ENCODE results near the gene NID2.

Gene NID2

GRCh38 chr14:51962711-51963110 is 106.1 kb downstream of the NID2 start:
- in situ Hi-C loops (cut with MboI; ENCODE audit: low sequenced_read_pairs): no loop called here

DNA sequence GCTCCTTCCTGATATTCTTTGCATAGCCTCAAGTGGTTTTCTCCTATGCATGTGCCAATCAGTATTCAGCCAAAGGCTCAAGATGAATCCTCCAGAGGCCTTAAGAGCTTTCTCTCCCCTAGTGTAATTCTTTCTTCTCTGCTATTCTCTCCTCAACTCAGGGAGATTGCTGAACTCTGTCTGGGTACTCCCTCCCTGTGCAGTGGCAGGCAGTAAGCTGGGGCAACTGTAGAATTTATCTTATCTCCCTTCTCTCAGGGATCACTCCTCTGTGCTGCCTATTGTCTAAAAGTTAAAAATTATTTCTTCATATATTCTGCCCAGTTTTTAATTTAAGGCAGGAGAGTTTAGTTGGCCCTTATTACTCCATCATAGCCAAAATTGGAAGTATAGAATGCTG is 108.0 kb downstream of the NID2 start:
- in situ Hi-C loops (cut with MboI; ENCODE audit: low sequenced_read_pairs): no loop called here

GRCh38 chr14:51959928-51960327 is 108.9 kb downstream of the NID2 start:
- in situ Hi-C loops (cut with MboI; ENCODE audit: low sequenced_read_pairs): no loop called here

DNA sequence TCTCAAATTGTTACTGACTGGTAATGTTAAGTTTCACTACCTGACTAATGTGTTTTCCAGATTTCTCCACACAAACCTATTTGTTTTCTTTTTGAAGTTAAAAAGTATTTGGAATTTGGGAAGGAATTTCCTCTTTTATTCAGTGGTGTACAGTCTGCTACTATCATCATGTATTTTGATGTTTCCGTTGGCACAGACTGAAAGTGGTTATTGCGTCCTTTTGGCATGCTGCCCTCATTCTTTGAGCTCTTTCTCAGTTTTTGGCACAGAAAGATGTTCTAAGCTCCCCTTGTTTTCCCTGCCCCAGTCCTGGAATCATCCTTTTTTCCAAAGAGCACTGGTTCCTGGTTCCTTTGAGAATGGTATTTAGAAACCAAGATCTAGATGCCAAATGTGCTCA is 110.9 kb downstream of the NID2 start:
- in situ Hi-C loops (cut with MboI; ENCODE audit: low sequenced_read_pairs): no loop called here
